RKO (cell line): ENCODE data around the gene CLIP4.
"Not testable (repeated sequence)": the region's sequence is repeated elsewhere in the genome, so short reads cannot be mapped to it uniquely, and the experiment has no call there.

Experiments used
- DNase-seq: peaks from one replicate; pipeline ENCODE4 v3.0.0-alpha.2; 2016; ENCODE audit warnings: low spot score

CLIP4 gene

DNA sequence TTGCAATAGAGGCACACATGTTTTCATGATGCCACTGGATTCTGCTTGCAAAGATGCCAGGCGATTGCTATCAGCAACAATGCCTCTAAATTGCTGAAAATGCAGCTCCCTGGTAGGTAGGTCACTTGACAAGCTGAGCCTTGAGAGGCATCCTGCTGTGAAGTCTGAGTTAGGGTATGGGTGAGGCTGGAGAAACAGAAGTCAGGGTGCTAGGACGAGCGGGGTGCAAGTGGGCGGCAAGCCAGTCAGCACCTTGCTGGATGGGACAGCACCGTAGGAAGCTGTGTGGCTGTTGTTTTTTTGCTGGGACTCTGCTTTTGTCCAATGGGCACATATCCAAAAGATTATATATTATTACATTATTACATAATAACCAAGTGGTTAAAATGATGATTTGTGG is 10.5 kb upstream of the CLIP4 start:
- DNase-seq, result no peak

DNA sequence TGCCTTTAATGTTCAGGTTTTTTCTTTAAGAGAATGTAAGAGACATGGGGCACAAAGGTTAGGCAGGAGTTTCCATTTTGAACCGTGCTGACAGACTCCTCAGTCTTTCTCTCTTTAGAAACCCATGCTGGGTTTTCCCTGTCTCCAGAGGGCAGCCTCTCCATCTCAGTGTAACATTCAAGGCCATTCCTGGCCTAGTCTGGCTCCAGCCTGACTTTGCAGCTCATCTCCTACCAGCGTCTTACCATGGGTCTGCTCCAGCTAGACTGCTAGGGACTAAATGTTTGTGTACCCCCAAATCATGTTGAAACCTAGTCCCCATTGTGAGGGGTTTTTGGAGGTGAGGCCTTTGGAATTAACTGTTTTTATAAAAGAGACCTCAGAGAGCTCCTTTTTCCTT is 9.8 kb upstream of the CLIP4 start:
- no peak for DNase-seq

DNA sequence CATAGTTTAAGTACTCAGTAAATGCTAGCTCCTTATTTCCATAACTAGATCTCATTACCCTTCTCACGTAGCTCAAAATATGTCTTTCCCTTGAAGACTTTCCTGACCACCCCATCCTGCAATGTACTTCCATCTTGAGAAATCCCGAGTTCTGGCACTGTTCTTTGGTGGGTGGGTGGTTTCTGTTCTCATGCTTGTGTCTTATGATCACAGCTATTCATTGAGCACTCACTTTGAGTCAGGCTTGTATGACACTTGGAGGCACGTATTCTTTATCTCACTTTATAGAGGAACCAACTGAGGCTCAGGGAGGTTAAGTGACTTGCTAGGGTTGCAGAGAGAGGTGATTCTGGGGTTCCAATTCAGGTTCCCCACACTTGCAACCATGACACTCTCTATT is 9.0 kb upstream of the CLIP4 start:
- no peak for DNase-seq

DNA sequence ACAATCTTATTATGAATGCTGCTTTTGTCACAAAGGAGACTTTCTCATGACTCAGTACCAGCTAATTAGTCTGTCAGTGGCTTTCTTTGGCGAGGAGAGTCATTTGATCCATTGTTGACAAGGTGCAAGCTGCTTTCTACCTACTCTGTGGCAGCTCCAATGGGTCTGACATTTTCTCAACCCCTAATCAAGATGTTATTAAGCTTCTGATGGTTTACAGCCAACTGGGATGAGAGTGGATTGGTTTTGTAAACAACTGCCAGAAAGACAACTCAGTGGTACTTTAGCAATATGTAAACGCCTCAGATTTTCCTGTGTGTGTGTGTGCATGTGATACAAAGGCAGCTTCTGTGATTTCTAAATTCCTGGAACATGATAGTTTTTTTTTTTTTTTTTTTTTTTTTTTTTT is 8.2 kb upstream of the CLIP4 start:
- no peak for DNase-seq

DNA sequence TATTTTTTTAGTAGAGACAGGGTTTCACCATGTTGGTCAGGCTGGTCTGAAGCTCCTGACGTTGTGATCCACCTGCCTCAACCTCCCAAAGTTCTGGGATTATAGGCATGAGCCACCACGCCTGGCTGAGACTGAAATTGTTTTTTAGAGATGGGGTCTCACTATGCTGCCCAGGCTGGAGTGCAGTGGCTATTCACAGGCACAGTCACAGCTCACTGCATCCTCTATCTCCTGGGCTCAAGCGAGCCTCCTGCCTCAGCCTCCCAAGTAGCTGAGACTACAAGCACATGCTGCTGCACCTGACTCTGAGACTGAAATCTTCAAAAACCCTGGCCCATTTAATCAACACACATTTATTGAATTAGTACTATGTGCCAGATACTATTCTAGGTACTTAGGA is 7.7 kb upstream of the CLIP4 start:
- DNase-seq, result not testable (repeated sequence)

DNA sequence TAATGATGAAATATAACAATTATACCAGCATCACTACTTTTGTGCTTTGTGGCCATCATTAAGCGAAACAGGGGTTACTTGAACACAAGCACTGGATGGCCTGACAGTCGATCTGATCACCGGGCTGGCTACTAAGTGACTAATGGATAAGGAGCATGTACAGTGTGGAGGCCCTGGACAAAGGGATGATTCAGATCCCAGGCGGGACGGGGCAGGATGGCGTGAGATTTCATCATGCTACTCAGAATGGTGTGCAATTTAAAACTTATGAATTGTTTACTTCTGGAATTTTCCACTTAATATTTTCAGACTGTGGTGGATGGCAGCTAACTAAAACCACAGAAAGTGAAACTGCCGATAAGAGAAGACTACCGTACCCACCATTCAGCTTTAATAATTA is 7.0 kb upstream of the CLIP4 start:
- peak; percentile 86 for DNase-seq

DNA sequence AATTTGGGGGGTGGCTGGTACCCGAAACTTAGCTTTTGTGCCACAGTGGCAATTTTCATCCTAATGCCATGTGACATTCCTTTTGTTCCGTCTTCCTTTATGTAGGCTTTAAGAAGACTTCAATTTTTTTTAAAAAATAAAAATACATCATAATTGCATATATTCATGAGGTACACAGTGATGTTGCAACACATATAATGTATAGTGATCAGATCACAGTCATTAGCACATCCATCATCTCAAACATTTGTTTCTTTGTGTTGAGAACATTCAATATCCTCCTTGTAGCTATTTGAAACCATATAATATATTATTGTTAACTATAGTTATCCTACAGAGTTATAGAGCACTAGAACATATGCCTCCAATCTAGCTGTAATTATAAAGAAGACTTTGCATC is 6.0 kb upstream of the CLIP4 start:
- DNase-seq, result no peak

DNA sequence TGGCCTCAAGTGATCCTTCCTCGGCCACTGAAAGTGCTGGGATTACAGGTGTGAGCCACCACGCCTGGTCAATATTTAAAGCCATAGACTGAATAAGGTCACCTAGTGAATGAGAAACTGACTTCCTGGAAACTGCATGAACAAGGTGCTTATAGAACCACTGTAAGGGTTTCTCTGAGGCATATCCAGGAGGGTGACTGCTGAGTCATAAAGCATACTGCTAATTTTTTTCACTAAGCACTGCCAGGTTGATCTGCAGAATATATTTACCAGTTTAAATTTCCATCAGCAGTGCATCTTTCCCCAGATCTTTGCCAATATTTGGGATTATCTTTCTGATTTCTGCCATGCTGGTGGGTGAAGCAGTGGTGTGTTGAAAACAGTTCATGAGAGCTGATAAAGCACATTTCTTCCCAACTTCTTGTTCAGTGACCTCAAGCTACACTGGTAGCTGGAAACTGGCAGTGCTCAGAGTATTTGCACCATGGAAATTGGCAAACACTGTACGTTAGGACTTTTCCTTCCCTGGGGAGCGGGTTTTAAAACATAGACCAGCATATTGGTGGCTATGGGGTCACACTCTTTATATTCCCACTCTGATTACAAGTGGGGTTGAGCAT is 4.2 kb upstream of the CLIP4 start:
- no peak for DNase-seq

DNA sequence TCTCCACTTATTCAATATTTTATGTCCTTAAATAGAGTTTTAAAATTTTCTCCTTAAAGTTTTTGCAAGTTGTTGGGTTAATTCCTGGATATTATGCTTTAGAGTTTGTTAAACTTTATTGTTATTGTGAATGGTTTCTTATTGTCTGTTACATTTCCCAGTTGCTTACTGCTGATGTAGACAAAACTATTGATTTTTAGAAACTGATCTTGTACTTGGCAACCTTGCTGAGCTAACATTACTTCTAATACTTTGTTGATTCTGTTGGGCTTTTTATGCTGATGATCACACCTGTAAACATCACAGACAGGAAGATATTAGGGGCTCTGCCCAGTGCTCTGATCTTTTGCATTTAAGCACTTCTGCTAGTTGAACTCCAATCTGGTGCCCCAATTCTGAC is 2.8 kb upstream of the CLIP4 start:
- no peak for DNase-seq

DNA sequence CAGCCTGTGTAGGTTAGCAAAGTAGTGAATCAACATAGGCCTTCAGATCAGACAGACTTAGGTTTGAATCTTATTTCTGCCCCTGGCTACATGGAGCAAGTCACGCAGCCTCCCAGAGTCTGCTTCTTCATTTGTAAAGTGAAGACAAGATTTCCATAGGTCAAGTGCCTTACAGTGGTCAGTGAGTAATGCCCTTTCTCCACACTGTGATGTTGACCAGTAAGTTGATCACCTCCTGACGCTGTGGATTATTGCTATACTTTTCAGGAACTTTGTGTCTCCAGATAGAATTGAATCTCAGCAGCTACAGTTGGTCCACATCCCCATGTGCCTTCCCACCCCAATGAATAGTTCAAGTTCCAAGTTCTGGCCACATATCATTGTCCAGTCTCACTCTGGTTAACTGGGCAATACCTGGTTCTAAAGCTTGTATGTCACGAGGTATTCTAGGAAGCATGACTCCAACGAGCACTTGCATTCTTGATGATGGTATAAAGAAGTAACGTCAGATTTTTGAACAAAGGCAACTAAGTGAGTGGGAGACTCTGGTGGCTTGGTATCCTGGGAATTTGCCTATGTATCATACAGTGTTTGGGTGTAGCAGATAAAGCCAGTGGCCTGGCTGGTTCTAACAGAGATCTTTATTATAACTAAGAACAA is 2.1 kb upstream of the CLIP4 start:
- no peak for DNase-seq

DNA sequence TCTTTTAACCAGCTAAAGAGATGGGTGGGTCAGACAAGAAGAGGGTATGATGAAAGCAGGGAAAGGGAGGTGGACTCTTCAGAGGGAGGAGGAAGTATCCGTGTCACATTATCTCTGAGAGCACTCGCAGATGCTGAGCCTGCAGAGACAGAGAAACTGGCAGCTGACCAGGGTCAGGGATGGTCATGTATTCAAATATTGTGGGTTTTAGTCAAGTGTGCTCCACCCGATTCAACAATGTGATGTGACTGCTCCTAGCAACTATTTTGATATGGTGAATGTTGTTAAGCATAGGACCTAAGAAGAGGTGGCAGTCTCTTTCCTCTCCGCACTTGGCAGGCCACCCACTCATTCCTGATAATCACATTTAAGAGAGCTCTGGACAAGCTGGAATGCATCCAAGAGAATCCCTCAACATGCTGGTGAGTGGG is 1.3 kb upstream of the CLIP4 start:
- no peak for DNase-seq

DNA sequence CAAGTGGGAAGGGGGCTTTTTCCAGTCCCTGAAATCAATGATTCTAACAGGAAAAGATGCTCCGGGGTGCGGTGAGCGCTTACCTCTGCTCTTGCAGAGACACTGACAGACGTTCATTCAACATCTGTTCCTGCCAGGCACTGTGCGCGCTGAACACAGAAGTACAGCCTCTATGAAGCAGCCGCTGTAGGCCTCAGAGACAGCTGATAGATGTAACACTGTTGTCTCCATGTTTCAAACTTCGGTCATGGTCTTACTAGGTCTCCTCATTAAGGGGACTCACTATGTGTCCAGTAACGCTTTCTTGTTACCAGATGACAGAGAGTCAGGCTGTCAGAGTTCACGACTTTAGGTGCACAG is 649 bp upstream of the CLIP4 start:
- DNase-seq, result no peak

DNA sequence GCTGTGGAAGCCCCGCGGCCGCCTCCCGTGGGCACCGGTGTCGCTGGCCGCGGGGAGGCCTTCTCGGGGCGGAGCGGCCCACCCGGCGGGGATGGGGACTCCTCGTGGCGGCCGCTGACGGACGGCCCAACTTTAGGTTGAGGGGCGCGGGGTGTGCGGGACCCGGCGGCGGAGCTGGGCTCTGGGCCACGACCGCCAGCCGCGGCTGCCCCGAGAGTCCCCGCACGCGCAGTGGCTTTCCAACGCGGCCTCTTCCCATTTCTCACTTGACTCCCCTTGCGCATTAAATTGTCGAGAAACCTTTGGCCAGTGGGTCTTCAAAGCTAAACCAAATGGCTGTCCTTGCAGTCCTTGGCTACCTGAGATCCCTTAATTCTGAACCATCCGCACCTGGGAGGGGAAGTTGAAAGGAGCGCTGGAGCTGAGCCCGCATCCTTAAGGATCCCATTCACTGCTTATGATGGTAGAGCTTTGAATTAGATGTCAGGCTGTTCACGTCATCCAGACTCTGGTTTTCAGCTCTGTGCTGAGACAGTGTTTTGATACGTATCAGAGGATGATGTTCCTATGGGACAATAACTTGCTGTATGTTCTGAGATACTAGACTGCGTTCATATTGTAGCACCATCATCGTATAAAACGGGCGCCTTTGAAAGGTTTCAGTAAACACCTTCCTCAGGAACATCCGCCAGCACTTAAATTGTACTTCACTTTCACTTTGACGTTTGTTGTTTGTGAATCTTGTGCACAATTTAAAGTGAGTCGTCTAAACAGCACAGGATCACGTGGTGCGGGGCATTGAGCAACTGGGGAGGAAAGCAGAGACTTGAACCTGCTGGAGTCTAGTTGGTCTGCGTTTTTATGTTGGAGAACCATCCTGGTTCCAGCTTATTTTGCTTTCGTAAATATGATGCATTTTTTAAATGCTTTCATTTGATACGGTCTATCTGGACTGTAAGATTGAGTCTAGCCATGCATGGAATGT is 874 bp downstream of the CLIP4 start:
- no peak for DNase-seq

DNA sequence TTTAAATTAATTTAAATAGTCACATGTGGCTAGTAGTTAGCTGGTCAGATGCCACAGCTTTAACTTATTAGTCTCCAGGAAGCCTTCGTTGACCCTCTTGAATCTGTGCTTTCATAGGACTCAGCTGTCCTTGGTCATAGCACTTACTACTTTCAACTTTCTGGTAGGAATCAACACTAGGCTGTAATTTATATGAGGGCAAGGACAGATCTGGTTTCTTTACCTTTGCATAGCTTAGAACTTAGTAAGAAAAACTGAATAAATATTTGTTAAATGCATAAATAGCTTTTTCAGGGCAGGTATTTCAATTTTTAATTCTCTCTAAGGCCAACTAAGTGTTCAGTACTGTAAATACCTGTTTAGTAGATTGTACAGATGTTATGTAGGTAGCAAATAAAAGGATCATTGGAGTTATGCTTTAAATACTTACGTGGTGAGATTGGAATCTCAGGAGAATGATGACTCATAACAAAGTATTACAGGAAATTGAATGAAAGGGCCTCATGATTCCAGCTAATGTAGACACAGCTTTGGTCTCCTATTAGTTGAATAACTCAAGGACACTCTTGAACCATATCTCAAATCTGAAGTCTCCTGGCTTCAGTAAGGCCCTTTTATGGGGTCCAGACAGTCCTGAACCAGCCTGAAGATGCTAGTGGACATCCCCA is 2.6 kb downstream of the CLIP4 start:
- peak; percentile 73 for DNase-seq

DNA sequence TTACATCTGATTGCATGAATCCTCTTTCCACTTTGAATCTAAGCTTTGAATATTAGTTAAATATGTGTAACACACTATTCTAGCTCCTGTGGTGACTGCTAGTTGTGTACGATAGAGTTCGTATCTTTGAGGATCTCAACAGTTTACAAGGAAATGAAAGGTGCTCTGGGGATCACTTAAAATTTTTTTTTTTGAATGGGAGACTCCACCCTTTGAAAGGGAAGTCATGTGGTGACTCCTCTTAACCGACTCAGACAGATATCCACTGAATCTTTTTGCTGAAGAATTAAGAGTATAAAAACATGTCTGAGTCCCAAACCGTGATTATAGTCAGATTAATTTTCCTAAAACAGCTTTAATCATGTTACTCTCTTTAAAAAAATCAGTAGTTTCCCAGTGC is 4.0 kb downstream of the CLIP4 start:
- DNase-seq, result no peak

DNA sequence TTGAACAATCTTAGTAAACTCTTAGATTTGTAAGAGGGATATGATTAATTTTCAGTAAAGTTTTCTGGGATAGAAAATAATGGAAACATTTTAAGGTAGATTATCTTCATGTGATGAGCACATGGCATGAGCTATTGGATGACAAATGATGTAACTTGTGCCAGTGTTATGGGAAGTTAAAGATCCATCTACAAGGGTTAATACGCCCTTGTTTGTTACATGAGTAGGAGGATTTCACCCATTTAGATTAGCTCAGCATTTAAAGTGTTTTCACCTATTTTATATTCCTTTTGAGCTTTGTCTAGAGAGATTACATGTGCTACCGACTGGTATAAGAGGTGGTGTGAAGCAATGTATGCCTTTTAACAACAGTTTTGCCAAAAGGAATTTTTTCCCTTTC is 5.6 kb downstream of the CLIP4 start:
- DNase-seq, result no peak

DNA sequence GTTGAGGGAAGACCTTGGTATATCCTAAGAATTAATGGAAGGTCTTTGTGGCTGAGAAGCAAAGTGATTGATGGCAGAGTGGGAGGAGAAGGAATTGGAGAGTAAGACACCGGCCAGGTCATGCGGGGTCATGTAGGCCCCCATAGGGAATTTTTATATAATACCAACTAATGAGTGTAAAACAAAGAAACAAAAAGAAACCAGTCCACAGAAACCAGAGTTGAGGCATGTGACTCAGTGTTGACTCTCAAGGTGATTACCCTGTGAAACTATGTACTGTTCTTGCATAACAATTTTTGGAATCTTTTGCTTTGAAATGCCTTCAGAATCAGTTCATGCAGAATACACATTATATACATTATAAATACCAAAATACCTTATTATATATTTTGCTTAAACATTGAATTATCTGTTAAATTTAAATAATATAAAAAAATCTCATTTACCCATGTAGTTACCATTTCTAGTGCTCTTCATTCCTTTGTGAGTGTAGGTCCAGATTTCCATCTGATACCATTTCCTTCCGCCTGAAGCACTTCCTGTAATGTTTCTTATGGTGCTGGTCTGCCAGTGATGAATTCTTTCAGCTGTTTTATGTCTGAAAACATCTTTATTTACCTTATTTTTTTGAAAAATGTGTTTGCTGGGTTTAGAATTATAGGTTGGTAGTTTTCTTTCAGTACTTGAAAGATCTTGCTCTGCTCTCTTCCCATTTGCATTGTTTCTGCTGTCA is 8.6 kb downstream of the CLIP4 start:
- DNase-seq, result peak; percentile 79

DNA sequence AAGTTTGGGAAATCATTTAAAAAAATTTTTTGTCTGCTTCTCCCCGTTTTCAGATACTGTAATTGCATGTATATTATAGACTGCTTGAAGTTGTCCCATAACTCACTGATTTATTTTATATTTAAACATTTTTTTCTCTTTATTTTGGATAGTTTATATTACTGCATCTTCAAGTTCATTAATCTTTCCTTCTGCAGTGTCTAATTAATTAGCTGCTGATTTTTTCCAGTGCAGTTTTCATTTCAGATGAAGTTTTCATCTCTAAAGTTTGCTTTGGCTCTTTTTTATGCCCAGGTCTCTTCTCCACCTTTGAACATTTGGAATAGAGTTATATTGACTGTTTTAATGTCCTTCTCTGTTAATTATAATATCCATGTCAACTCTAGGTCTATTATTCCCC is 9.3 kb downstream of the CLIP4 start:
- DNase-seq, result no peak

DNA sequence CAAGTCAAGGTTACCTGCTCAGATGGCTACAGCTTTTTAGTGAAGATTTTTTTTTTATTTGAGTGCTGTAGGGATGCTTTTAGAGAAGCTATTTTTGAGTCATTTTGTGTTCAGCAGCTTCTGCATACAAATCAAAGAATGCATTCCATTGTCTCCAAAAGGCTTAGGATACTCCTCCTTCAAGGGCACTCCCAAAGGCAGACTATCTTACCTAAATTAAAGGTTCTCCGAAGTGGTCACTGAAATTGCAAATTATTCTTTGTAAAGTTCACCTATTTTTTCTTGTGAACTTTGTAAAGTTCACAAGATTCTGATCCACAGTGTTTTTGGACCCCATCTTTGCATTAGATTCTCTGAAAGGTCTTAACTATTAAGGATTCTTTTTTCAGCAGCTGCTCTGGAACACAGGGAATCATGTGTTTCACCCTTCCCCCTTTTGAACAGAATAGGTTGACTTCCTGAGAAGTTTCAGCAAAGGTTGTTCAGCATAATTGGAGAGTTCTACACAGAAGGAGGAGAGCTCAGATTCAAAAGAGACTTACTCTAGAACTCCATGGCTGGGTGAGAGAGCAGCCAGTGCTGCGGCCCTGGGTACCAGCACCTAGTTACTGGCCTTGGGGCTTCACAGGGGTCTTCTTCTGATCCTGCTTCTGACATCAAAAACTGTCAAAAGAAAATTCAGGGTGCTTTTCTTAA is 14.5 kb downstream of the CLIP4 start:
- DNase-seq, result no peak

DNA sequence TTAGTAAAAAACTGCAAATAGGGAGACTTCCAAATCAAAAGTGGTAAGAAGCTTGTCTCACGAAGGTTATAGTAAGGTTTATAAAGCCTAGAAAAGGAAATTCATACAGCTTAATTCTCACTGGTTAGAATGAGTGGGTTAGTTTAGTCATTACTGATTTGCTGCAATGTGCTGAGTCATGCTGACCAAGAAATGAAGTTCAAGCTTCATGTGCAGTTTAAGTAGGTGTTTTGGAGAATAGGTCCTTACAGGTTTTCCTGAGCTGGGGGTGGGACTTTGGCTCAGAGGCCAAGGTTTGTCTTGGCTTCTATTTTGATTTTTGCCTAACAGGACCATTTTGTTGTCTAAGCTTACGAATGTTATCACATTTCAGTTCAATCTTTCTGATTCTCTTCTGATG is 15.1 kb downstream of the CLIP4 start:
- DNase-seq, result peak; percentile 74

DNA sequence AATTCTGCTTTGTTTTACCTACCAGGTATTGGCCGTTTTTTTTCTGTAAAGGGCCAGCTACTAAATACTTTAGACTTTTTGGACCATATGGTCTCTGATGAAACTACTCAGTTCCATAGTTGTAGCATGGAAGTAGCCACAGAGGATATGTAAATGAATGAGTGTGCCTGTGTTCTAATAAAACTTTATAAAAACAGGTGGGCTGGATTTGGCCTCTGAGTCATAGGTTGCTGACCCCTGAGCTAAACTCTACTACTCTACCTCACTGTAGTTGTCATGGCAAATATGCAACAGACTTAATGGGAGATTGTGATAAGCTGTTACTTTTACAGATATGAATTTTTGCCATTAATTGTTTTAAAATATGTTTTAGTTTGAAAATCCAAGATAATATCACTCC is 19.7 kb downstream of the CLIP4 start:
- peak; percentile 32 for DNase-seq
